HepG2 (cell line): ENCODE data around the gene DST.

Experiments
- TCF7L2 ChIP-seq: IDR thresholded peaks from 2 replicates; pipeline ENCODE4 v1.6.1; 2011; ENCODE audit warnings: mild to moderate bottlenecking, low read depth, low read length, moderate library complexity
- ZNF274 ChIP-seq: sonication (generic); formaldehyde crosslinking; IDR thresholded peaks from 2 replicates; pipeline ENCODE4 v1.5.1; 2020; ENCODE audit warnings: mild to moderate bottlenecking, missing genetic modification reagents
- ZNF672 ChIP-seq: sonication (generic); formaldehyde crosslinking; IDR thresholded peaks from 2 replicates; pipeline ENCODE4 v1.8.1; 2022; ENCODE audit warnings: missing genetic modification reagents
- ZNF709 ChIP-seq: sonication (generic); formaldehyde crosslinking; IDR thresholded peaks from 2 replicates; pipeline ENCODE4 v1.5.0; 2020; ENCODE audit warnings: mild to moderate bottlenecking, missing genetic modification reagents

GRCh38 chr6:56575736-56576135 is 67.0 kb downstream of the DST start:
- no peak for TF ChIP-seq ZNF672
- no peak for TF ChIP-seq ZNF709 (CRISPR knock-in tag)
- TF ChIP-seq TCF7L2: no peak
- TF ChIP-seq ZNF274 (CRISPR knock-in tag): no peak
